WTC11 (cell line): Measurements from ENCODE around the gene MYOZ2. TPM values are rescaled to one million over a fixed set of nuclear protein-coding genes. Genes with fewer than 3 reads are reported as not detected.

Experiments
- ATAC-seq: fragments of 200-7000 bp; cut with Tn5 transposase; 2 replicates; pipeline ENCODE4 v1.10.0; 2021; ENCODE audit warnings: mild to moderate bottlenecking, moderate library complexity
- CTCF ChIA-PET: fragments of 300-600 bp; sonication (Branson Sonifier 250); formaldehyde crosslinking; loops from one replicate; lab custom pipeline; 2021; ENCODE audit warnings: antibody characterized with exemption; lab: Charles Lee
- POLR2A ChIA-PET: fragments of 350-600 bp; sonication (Branson Sonifier 250); formaldehyde crosslinking; loops from one replicate; lab custom pipeline; 2021; ENCODE audit warnings: antibody characterized with exemption; lab: Charles Lee
- DNase-seq: peaks from one replicate; pipeline ENCODE4 v3.0.0; 2021; ENCODE audit warnings: low spot score
- H3K27ac Mint-ChIP-seq: 2 replicates; pipeline ENCODE4 v1.8.0; 2021; ENCODE audit warnings: mixed read lengths
- H3K27me3 Mint-ChIP-seq: 2 replicates; pipeline ENCODE4 v1.8.0; 2021; ENCODE audit warnings: low read depth, mild to moderate bottlenecking, moderate library complexity, mixed read lengths
- H3K36me3 Mint-ChIP-seq: 2 replicates; pipeline ENCODE4 v1.8.0; 2021; ENCODE audit warnings: mixed read lengths
- H3K4me1 Mint-ChIP-seq: 2 replicates; pipeline ENCODE4 v1.8.0; 2022; ENCODE audit warnings: mixed read lengths
- H3K4me3 Mint-ChIP-seq: 2 replicates; pipeline ENCODE4 v1.8.0; 2021; ENCODE audit warnings: mild to moderate bottlenecking, moderate library complexity, mixed read lengths
- H3K9me3 Mint-ChIP-seq: 2 replicates; pipeline ENCODE4 v1.8.0; 2021; ENCODE audit warnings: mixed read lengths
- FOXP4 ChIP-seq: sonication (generic); formaldehyde crosslinking; IDR thresholded peaks from 2 replicates; pipeline ENCODE4 v1.8.0; 2022; ENCODE audit warnings: mild to moderate bottlenecking, missing genetic modification reagents
- HMGXB4 ChIP-seq: sonication (generic); formaldehyde crosslinking; IDR thresholded peaks from 2 replicates; pipeline ENCODE4 v1.8.1; 2023; ENCODE audit warnings: mild to moderate bottlenecking, moderate library complexity, missing genetic modification reagents
- JAZF1 ChIP-seq: fragments of 250-450 bp; sonication (Bioruptor Pico); IDR thresholded peaks from 2 replicates; pipeline ENCODE4 v1.9.0; 2021; ENCODE audit warnings: moderate library complexity, mild to moderate bottlenecking, inconsistent platforms
- KAT7 ChIP-seq: sonication (generic); formaldehyde crosslinking; IDR thresholded peaks from 2 replicates; pipeline ENCODE4 v1.8.1; 2023; ENCODE audit warnings: missing genetic modification reagents, mild to moderate bottlenecking, borderline replicate concordance
- MAX ChIP-seq: sonication (generic); formaldehyde crosslinking; IDR thresholded peaks from 2 replicates; pipeline ENCODE4 v1.8.0; 2022; ENCODE audit warnings: mild to moderate bottlenecking, missing genetic modification reagents
- NR1H2 ChIP-seq: sonication (generic); formaldehyde crosslinking; IDR thresholded peaks from 2 replicates; pipeline ENCODE4 v1.9.0; 2021; ENCODE audit warnings: mild to moderate bottlenecking, moderate library complexity, missing genetic modification reagents
- TEAD1 ChIP-seq: sonication (generic); formaldehyde crosslinking; IDR thresholded peaks from 2 replicates; pipeline ENCODE4 v1.8.0; 2022; ENCODE audit warnings: mild to moderate bottlenecking, missing genetic modification reagents
- TEAD4 ChIP-seq: sonication (generic); formaldehyde crosslinking; IDR thresholded peaks from 2 replicates; pipeline ENCODE4 v1.8.0; 2022; ENCODE audit warnings: mild to moderate bottlenecking, missing genetic modification reagents
- USF1 ChIP-seq: sonication (generic); formaldehyde crosslinking; IDR thresholded peaks from 2 replicates; pipeline ENCODE4 v1.8.0; 2022; ENCODE audit warnings: mild to moderate bottlenecking, missing genetic modification reagents
- ZBTB21 ChIP-seq: sonication (generic); formaldehyde crosslinking; IDR thresholded peaks from 2 replicates; pipeline ENCODE4 v1.8.1; 2023; ENCODE audit warnings: mild to moderate bottlenecking, missing genetic modification reagents, borderline replicate concordance
- ZNF317 ChIP-seq: sonication (generic); formaldehyde crosslinking; IDR thresholded peaks from 2 replicates; pipeline ENCODE4 v1.8.1; 2023; ENCODE audit warnings: low read depth, mild to moderate bottlenecking, moderate library complexity, missing genetic modification reagents, borderline replicate concordance
- ZNF532 ChIP-seq: fragments of 250-450 bp; sonication (Bioruptor Pico); IDR thresholded peaks from 2 replicates; pipeline ENCODE4 v1.9.0; 2021; ENCODE audit warnings: mild to moderate bottlenecking, borderline replicate concordance
- total RNA-seq: library from RNA; stranded (reverse); gene quantifications from 3 replicates; pipeline ENCODE4 v1.2.3, GENCODE V29; 2021
- TF ChIP-seq, protein P1 (sequence below): sonication (generic); formaldehyde crosslinking; IDR thresholded peaks from 2 replicates; pipeline ENCODE4 v1.8.1; 2022; ENCODE audit warnings: mild to moderate bottlenecking, moderate library complexity, missing genetic modification reagents
- TF ChIP-seq, protein P2 (sequence below): sonication (generic); formaldehyde crosslinking; IDR thresholded peaks from 2 replicates; pipeline ENCODE4 v1.8.1; 2023; ENCODE audit warnings: mild to moderate bottlenecking, missing genetic modification reagents, borderline replicate concordance
- TF ChIP-seq, protein P3 (sequence below): sonication (generic); formaldehyde crosslinking; conservative IDR thresholded peaks from 2 replicates; pipeline ENCODE4 v1.8.1; 2022; ENCODE audit warnings: mild to moderate bottlenecking, missing genetic modification reagents
- TF ChIP-seq, protein P4 (sequence below): sonication (generic); formaldehyde crosslinking; IDR thresholded peaks from 2 replicates; pipeline ENCODE4 v1.8.0; 2023; ENCODE audit warnings: mild to moderate bottlenecking, missing genetic modification reagents
- TF ChIP-seq, protein P5 (sequence below): fragments of 250-450 bp; sonication (Bioruptor Pico); IDR thresholded peaks from 2 replicates; pipeline ENCODE4 v1.9.0; 2021; ENCODE audit warnings: mild to moderate bottlenecking

MYOZ2 gene
- total RNA-seq, 1 experiment from 2014 or later, result not detected

- DNase-seq (no peak), ATAC-seq (no peak)
- CTCF ChIA-PET, result no interaction called here
- Mint-ChIP-seq H3K27ac (no peak overlapping the region), H3K9me3 (peaks cover 12% of the 10 kb centered on the region), H3K27me3 (no peaks in the 10 kb centered on the region), H3K36me3 (no peaks in the 10 kb centered on the region), H3K4me1 (no peaks in the 10 kb centered on the region), H3K4me3 (no peak overlapping the region)
- TF ChIP-seq ZBTB21 (CRISPR knock-in tag) (no peak), HMGXB4 (CRISPR knock-in tag) (no peak), ZNF532 (no peak)
- TF ChIP-seq, protein P1, sequence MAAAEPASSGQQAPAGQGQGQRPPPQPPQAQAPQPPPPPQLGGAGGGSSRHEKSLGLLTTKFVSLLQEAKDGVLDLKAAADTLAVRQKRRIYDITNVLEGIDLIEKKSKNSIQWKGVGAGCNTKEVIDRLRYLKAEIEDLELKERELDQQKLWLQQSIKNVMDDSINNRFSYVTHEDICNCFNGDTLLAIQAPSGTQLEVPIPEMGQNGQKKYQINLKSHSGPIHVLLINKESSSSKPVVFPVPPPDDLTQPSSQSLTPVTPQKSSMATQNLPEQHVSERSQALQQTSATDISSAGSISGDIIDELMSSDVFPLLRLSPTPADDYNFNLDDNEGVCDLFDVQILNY (CRISPR knock-in tag), result no peak
- TF ChIP-seq, protein P2, sequence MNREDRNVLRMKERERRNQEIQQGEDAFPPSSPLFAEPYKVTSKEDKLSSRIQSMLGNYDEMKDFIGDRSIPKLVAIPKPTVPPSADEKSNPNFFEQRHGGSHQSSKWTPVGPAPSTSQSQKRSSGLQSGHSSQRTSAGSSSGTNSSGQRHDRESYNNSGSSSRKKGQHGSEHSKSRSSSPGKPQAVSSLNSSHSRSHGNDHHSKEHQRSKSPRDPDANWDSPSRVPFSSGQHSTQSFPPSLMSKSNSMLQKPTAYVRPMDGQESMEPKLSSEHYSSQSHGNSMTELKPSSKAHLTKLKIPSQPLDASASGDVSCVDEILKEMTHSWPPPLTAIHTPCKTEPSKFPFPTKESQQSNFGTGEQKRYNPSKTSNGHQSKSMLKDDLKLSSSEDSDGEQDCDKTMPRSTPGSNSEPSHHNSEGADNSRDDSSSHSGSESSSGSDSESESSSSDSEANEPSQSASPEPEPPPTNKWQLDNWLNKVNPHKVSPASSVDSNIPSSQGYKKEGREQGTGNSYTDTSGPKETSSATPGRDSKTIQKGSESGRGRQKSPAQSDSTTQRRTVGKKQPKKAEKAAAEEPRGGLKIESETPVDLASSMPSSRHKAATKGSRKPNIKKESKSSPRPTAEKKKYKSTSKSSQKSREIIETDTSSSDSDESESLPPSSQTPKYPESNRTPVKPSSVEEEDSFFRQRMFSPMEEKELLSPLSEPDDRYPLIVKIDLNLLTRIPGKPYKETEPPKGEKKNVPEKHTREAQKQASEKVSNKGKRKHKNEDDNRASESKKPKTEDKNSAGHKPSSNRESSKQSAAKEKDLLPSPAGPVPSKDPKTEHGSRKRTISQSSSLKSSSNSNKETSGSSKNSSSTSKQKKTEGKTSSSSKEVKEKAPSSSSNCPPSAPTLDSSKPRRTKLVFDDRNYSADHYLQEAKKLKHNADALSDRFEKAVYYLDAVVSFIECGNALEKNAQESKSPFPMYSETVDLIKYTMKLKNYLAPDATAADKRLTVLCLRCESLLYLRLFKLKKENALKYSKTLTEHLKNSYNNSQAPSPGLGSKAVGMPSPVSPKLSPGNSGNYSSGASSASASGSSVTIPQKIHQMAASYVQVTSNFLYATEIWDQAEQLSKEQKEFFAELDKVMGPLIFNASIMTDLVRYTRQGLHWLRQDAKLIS (CRISPR knock-in tag), result no peak
- POLR2A ChIA-PET, result no interaction called here
Measured at GRCh38 chr4:119151161-119151560, 15.5 kb downstream of the MYOZ2 start.

GRCh38 chr4:119152741-119153140 lies 17.1 kb downstream of the MYOZ2 start:
- Mint-ChIP-seq H3K27me3 (no peaks in the 10 kb centered on the region), H3K4me3 (no peak overlapping the region), H3K36me3 (no peaks in the 10 kb centered on the region), H3K27ac (no peak overlapping the region), H3K4me1 (no peaks in the 10 kb centered on the region), H3K9me3 (peaks cover 13% of the 10 kb centered on the region)
- ChIA-PET CTCF (no interaction called here), POLR2A (no interaction called here)
- no peak for ATAC-seq
- no peak for DNase-seq
- TF ChIP-seq, protein P3, sequence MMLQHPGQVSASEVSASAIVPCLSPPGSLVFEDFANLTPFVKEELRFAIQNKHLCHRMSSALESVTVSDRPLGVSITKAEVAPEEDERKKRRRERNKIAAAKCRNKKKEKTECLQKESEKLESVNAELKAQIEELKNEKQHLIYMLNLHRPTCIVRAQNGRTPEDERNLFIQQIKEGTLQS (CRISPR knock-in tag), result no peak
- no peak for TF ChIP-seq KAT7 (CRISPR knock-in tag)
- no peak for TF ChIP-seq ZNF317 (CRISPR knock-in tag)
- no peak for TF ChIP-seq NR1H2 (CRISPR knock-in tag)
- TF ChIP-seq JAZF1 (CRISPR knock-in tag), result no peak
- TF ChIP-seq USF1 (CRISPR knock-in tag), result no peak
- no peak for TF ChIP-seq FOXP4 (CRISPR knock-in tag)
- no peak for TF ChIP-seq TEAD1 (CRISPR knock-in tag)
- TF ChIP-seq MAX (CRISPR knock-in tag), result no peak
- TF ChIP-seq, protein P4, sequence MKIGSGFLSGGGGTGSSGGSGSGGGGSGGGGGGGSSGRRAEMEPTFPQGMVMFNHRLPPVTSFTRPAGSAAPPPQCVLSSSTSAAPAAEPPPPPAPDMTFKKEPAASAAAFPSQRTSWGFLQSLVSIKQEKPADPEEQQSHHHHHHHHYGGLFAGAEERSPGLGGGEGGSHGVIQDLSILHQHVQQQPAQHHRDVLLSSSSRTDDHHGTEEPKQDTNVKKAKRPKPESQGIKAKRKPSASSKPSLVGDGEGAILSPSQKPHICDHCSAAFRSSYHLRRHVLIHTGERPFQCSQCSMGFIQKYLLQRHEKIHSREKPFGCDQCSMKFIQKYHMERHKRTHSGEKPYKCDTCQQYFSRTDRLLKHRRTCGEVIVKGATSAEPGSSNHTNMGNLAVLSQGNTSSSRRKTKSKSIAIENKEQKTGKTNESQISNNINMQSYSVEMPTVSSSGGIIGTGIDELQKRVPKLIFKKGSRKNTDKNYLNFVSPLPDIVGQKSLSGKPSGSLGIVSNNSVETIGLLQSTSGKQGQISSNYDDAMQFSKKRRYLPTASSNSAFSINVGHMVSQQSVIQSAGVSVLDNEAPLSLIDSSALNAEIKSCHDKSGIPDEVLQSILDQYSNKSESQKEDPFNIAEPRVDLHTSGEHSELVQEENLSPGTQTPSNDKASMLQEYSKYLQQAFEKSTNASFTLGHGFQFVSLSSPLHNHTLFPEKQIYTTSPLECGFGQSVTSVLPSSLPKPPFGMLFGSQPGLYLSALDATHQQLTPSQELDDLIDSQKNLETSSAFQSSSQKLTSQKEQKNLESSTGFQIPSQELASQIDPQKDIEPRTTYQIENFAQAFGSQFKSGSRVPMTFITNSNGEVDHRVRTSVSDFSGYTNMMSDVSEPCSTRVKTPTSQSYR, result no peak
- TF ChIP-seq TEAD4, result no peak
- TF ChIP-seq, protein P5, sequence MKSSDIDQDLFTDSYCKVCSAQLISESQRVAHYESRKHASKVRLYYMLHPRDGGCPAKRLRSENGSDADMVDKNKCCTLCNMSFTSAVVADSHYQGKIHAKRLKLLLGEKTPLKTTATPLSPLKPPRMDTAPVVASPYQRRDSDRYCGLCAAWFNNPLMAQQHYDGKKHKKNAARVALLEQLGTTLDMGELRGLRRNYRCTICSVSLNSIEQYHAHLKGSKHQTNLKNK (CRISPR knock-in tag), result no peak
